ENCODE data around the gene TP53TG5.

Gene TP53TG5

DNA sequence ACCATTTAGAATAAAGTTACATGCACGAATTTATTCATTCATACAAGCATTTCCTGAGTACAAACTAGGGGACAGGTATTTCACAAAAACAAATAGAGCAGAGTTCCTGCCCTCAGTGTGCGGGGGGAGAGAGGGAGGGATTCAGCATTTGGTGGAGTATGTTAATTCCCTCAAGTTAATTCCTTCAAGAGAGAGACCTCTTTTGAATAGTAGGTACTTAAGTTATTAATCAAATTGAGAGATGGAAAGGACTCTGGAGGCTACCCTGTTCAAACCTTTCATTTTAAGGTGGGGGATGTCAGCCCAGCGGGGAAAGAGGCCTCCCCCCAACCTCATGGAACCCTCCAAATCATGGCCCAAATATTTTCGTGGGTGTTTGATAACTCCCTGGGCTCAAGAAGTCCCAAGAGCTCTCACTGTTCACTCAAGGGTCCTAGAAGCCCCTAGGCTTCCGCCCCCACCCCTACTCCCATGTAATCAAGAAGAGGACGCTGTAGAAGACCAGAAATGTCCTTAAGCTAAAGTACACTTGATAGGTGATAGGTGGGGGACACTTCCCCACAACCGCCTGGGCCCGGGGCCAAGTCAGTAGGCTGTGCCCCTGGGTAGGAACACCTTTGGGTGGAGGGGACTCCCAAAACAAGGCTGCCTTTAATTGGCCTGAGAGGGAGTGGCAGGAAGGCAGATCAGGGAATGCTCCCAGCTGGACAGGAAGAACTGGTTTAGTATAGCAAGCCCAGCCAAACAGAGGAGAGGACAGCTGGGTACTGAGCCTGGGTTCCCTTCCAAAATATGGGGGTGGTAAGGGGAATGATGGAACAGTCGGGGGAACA, 32.8 kb downstream of the TP53TG5 start:
- DNase-seq (ENCODE audit: low read depth): peak; percentile 36

DNA sequence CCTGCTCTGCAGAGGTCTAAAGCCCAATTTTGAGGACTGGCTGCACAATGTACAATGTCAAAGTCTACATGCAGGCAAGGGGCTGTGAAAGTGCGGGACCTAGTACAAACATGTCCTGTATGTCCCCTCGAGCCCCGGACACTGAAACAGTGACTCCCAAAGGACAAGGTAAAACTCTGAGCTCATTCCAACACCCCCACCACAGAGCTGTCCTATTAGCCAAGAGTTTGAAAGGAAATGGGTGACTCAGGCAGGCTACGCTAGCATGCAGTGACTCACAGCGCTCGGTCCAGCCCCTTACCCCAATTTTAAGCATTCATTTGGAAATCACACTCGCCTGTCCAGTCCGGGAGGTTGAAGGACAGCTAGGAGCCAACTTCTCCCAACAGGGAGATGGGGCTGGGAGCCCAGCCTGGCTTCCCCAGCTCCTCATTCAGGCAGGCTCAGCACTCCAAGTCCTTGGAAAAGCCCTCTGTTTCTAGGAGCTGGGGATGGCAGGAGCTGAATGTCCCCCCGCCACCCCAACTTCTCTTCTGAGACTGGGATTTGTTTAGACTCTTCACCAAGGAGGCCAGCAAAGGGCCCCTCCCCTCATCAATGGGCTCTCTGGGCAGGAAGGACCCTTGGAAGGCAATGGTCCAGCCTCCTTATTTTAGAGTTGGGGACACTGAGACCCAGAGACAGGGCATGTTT, 33.8 kb downstream of the TP53TG5 start:
- DNase-seq (ENCODE audit: low read depth): peak; percentile 95

DNA sequence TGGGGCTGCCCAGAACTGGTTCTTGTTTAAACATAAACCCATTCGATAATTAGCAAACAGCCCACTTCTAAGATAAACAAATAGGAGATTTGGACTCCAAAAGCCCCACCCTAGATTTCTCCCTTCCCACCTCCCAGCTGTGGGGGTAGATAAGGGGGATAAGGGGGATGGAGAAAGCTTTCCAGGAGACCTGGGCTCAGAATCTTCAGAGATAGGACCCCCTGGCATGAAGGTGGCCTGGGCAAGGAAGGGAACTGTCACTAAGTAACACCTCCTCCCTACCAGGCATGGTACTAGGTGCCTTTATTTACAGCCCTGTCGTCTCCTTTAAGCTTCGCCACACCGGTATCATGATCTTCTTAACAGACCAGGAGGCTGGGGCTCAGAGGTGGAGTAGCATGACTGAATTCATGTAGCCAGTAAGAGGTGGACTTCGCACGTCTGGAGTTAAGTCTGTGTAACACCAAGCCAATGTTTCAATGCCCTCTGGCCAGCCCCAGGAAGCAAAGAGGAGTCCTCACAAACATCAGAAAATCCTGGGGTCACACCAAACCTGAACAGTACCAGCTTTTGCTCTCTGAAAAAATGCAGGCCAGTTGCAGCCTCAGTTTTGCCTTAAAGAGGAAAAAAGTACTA, 34.5 kb downstream of the TP53TG5 start:
- no peak for DNase-seq (ENCODE audit: low read depth)

DNA sequence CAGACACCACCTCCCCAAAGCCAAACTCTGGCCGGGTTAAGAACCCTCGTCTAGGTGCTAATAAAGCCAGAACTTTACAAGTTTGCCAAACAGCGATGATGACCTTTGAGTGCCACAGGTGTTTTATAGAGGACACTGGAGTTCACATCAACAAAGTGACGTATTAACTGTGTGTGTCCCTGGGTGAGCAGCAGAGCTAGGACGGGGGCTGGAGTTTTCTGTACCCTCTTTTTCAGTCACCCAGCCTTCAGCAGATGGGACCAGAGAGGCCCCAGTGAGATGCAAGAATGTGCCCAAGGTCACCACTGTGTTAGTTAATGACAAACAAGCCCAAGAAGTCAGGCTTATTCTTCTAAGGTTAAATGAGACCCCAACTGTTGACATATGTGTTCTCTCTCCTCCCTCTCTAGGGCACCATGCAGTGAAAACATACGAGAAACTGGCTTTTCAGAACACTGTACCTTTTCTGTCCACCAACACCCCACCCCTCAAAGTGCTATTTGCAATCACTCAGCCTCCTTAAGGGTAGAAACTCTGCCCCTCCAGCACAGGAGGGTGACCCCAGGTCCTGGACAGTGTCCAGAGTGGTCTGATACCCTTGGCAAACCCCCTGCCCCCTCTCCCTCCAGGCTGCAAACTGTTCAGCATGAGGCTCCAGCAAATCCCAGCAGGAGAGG, 35.1 kb downstream of the TP53TG5 start:
- DNase-seq (ENCODE audit: low read depth): no peak

DNA sequence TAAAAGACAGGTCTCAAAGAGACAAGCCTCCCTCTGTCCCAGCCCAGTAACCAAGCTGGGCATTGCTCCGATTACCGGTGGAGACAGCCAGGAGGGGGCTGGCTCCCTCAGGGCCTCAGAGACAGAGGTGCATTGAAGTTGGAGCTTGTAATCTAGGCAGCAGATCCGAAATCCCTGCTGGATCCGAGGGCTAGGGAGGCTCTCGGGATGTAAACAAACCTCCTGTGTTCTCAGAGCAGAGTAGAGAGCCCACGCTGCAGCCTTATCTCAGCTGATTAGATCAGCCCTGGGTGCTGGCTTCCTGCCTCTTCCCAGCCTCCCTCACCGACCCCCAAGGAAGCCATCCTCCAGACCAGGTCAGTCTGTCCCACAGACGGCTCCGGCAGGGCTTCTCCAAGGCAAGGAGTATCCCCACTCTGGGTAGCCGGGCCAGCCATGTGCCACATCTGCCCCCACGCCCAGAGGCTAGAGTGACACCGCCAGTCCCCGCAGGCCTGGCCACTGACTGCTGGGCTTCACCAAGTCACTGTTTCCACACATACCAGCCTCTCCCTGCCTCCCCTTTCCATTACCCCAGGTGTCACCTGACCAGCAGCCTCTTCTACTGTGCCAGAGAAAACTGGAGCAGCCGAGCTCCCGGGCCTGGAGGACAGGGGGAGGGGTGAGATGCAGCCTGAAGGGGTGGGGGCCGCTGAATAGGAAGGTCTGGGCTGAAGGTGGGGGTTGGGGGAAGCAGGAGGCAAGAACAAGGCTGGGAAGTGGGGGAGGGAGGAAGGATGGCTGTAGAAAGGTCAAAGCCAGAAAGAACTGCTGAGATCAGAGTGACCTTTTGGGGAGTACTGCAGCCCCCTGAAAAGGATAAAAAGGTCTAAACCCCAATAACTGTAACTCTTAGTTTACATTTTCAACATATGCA, 35.9 kb downstream of the TP53TG5 start:
- DNase-seq (ENCODE audit: low read depth): peak; percentile 65

DNA sequence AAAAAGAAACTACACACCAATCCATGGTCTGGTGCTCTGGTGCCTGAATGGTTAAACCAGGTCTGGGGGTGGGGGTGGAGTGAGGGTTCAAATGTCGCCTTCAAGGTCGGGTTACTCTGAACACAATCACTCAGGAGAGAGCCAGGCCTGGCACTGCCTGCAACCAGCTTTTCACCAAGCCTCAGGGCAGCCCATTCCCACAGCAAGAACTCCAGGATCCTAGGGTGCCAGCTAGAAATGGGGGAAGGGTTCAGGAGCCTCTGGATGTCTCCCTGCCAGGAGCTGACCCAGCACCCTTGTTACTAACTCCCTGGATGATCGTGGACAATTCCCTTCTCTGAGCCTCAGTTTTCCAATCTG, 36.6 kb downstream of the TP53TG5 start:
- no peak for DNase-seq (ENCODE audit: low read depth)

DNA sequence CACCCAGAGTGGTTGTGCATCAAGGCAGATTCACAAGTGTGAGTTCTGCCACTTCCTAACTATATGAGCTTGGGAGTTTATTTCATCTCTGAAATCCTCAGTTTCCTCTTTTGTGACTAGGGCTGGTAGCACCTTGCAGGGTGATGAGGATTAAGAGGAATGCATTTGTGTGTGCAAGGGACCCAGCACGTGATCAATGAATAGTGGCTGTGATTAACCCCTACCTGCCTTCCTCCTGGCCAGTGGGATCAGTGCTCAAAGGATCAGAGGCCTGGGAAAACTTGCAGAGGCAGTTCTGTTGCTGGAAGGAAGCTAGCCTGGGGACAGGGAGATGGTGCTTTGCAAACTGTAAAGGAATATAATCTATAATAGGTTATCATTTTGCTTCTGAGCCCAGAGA, 37.2 kb downstream of the TP53TG5 start:
- DNase-seq (ENCODE audit: low read depth): no peak

DNA sequence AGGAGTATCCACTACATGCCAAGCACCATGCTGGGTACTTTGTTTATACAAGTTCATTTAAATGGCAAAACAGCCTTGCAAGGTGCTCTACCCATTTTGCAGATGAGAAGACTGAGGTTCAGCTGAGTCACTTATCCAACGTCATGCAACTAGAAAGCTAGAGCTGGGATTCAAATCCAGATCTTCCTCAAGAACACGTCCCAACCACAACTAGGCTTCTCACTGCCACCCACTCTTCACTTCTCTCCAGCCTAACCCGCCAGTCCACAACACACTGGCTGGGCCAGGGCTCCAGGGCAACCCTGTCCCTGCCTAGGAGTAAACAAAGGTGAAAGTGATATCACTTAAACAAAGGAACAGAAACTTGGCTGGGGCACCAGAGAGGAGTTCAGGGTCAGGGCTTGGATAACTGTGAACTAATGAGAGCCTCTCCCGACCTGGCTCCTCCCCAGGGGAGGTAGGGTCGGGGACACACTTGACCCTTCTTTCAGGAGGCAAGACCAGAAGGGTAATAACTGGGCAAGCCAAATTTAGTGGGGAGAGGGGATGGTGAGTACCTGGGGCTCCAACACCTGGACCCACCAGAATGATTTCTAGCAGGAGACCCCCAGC, 37.8 kb downstream of the TP53TG5 start:
- no peak for DNase-seq (ENCODE audit: low read depth)

DNA sequence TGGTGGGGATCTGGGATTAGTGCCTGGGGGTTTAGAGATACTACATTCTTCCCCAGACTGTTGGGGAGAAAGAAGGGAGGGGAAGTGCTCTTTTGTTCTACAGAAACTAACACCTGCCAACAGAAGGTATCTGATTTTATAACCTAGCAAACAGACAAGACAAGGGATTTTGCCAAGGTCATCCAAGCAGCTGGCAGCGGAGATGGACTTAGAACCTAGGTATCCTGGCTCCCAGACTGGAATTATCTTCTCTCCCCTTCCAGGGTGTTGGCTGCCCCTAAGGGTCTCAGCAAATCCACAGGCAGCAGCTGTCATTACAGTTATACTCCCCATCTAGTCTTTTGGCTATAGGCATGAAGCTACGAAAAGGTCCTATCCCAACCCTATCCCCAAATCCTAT, 38.3 kb downstream of the TP53TG5 start:
- DNase-seq (ENCODE audit: low read depth): no peak

DNA sequence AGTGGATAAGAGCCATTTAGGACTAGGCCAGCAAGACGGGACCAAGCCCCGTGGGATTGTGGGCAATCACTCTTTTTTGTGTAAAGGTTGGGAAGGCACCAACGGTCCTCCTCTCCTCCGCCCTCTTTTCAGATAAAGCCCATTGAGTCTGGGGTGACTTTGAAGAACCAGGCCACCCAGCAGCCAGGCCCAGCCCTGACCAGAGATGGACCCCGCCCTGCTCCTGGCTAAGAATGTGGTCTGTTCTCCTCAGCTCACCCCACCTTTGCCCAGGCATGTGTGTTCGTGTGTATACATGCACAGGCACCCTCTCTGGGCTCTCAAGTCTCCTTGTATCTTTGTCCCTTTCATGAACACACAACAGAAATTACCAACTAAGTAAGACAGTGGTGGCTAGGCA, 39.0 kb downstream of the TP53TG5 start:
- no peak for DNase-seq (ENCODE audit: low read depth)

DNA sequence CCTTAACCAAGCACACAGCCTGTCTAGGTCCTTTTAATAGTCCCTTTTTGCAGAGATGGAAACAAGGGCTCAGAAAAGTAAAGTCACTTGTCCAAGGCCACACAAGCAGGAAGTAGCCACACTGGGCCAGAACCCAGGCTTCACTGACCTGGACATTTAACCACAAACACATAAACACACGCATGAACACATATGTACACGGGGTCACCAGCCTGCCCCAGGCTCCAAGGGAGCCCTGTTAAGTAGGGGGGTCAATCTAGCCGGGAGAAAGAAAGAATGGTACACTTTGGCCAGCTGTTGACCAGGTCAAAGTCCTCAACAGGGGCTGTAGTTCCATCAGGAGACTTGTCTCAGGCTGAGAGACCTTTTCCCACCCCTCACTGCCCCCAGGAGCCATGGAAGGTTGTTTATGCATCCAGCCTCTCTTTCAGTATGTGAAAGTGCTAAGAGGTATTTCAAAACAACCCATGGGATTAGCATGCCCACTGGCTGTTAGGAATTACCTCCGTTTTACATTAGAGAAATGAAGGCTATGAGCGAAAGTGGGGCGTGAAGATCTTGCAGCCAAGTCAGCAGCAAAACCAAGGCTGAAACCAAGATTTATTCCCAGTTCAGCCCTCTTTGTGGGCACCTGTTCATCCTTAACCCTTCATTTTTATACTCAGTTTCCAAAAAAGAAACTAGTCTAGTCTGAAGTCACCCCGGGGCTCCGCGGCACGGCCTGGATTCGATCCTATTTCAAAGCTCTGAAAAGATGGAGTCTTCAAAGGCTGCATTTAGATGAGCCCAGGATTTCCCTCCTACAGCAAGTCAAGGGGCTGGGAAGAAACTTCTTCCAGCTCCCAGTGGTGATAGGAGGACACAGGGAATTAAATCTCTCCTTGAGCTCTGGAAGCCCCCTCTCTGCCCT, 39.7 kb downstream of the TP53TG5 start:
- DNase-seq (ENCODE audit: low read depth): no peak

DNA sequence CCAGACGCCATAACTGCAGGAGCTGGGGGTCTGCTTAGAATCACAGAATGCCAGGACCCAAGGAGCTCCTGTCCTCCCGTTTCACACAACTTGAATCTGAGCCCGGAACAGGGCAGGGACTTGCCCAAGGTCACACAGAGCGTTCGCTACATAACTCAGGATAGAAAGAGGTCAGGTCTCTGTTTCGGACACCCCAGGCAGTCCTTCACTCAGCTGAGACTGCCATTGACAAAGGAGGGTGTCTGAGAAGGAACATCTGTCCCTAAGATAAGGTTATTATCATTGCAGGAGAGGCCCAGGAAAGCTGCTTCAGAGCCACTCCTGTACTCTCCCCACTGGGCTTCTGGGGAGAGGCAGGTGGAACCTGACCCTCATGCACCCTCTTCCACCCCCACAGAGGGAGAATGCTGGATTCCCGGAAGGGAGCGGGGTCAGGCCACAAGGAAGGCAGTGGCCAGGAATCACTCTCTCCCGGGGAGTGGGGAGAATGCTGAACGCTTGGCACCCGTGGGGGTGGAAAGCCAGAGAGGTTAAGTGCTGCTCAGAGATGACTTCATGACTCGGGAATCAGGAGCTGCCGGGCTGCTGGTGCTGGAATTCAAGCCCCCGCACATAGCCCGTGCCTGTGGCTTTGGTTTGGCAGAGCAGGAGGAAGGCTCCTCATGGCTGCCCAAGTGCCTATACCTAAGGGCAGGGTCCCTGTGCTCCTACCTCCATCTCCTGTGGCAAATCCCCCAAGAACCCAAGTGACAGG, 40.6 kb downstream of the TP53TG5 start:
- peak; percentile 98 for DNase-seq (ENCODE audit: low read depth)

DNA sequence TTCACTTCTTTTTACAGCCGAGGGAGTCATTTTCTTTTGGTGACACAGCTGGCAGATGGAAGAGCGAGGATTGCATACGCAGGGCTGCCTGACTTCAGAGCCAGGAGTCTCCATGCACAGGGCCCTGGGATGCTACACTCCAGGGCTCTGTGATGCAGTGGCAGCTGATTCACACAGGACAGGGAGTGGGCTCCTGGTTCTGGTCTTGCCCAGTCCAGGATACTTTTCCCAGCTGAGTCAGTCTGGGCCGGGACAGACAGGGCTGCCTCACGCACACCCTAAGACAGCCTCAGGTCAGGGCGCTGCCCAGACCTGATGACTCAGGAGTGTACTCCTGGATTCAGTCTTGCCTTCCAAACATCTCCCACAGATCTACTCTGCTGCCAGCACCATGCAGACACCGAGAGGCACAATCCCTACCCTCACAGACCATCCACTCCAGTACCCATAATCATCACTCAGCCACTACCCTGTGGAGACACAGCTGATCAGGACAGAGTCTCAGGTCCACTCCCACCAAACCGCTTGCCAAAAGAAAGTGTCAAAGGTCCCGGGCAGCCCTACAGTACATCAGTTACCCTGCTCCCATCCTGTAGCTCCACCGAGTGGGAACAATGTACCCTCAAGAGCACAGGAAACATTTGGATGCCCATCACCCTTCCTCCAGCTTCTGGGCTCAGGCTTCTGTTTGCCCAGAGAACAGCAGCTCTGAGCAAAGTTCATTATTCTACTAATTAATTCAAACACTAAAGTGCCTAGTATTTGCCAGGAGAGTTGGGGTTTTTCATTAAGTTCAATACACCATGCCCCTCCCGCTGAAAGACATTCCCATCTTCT, 41.4 kb downstream of the TP53TG5 start:
- peak; percentile 95 for DNase-seq (ENCODE audit: low read depth)

DNA sequence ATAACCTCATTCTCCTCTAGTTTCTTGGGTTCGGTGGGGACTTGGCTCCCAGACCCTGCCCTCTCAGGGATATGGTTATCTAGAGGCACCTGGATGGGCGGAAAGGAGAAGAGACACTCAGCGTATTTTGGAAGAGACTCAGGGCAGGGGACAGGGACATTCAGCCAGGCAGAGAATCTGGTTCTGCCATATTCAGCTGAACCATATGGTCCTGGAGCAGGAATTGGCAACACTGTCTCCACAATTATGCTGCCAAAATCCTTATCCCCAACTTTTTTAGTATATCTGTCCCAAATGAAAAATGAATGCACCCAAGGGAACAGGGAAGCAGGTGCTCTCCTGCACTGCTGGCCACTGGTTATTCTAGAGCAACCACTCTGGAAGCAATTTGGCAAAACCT, 47.6 kb downstream of the TP53TG5 start:
- no peak for DNase-seq (ENCODE audit: low read depth)

DNA sequence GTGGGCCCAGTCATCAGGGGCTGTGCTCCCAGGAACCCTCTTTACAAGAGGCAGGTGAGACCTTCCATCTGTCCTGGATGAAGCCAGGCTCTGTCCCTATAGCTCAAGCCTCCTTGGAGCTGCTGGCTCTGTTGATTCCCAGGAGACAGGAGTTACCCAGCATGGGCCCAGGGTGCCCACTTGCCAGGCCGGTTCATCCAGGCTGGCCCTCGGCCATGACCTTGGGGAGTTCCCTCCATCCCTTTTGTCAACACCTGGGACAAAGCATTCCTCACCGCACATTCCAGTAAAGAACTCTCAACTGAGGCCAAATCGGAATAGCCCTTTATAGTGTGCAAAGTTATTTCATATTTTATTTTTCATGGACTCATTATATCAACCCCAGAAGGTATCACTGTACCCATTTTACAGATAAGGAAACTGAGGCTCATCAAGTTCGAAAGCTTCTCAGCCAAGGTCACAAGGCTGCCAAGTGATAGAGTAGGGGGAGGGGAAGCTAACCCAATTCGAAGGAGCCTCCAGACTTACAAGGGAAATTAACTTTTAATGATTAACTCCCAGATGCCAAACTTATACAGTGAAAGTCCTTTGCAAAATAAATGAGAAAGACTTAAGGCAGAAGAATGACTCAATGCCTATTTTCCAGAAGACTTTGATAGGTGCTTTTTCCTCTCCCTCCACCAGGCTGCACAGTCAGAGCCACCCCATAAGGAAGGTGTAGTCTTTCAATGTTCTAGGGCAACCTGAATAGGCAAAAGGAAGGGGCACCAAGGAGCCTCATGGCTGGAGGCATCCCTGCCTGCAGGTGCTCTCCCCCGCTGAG, 48.4 kb downstream of the TP53TG5 start:
- DNase-seq (ENCODE audit: low read depth): no peak

DNA sequence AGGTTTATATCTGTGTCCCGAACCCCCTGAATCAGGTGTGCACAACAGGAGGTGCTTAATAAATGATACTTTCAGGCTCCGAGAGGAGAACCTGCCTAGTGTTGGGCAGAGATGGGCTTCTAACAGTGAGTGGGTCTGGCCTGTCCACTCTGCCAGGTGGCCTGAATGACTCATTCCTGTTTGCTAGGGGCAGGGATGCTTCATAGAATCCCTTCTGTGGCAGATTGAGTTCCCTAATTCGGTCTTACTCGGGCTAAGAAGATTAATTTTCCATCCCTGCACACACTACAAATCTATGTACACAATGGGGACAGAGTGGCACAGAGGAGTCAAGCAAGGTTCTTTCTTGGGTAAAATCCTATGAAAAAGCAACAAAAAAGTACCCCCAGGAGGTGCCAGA, 49.7 kb downstream of the TP53TG5 start:
- DNase-seq (ENCODE audit: low read depth): no peak

DNA sequence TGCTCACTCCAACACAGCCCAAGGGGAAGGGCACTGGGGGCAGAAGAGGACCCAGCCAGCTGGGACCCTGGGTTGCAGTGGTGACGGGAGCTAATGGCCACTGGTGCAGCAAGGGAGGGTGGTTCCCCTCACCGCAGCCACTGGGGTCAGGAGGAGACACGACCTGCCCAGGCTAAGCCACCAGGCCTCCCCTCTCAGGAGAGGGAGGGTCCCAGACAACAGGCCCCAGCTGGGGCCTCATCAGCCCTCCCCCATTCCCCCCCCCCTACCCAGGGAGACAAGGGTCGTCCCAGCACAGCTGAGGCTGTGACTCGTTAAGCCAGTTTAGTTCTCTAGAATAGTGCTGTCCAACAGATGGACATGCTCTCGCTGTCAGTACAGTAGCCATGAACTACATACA, 52.8 kb downstream of the TP53TG5 start:
- DNase-seq (ENCODE audit: low read depth): no peak

Measured in EH (cell line).